IPS-18c (cell line): ENCODE data around the gene PHRF1.

Source experiments
- H3K4me3 ChIP-seq: 2 replicates; pipeline ENCODE4 v1.7.0; 2013; ENCODE audit warnings: low read depth, mild to moderate bottlenecking, low read length, moderate library complexity; ENCODE audit not compliant: insufficient read depth
- H3K9me3 ChIP-seq: one replicate; pipeline ENCODE4 v1.6.1; 2013; ENCODE audit warnings: mild to moderate bottlenecking, low read length, moderate library complexity; ENCODE audit not compliant: control insufficient read depth, insufficient read depth

The PHRF1 gene, protein sequence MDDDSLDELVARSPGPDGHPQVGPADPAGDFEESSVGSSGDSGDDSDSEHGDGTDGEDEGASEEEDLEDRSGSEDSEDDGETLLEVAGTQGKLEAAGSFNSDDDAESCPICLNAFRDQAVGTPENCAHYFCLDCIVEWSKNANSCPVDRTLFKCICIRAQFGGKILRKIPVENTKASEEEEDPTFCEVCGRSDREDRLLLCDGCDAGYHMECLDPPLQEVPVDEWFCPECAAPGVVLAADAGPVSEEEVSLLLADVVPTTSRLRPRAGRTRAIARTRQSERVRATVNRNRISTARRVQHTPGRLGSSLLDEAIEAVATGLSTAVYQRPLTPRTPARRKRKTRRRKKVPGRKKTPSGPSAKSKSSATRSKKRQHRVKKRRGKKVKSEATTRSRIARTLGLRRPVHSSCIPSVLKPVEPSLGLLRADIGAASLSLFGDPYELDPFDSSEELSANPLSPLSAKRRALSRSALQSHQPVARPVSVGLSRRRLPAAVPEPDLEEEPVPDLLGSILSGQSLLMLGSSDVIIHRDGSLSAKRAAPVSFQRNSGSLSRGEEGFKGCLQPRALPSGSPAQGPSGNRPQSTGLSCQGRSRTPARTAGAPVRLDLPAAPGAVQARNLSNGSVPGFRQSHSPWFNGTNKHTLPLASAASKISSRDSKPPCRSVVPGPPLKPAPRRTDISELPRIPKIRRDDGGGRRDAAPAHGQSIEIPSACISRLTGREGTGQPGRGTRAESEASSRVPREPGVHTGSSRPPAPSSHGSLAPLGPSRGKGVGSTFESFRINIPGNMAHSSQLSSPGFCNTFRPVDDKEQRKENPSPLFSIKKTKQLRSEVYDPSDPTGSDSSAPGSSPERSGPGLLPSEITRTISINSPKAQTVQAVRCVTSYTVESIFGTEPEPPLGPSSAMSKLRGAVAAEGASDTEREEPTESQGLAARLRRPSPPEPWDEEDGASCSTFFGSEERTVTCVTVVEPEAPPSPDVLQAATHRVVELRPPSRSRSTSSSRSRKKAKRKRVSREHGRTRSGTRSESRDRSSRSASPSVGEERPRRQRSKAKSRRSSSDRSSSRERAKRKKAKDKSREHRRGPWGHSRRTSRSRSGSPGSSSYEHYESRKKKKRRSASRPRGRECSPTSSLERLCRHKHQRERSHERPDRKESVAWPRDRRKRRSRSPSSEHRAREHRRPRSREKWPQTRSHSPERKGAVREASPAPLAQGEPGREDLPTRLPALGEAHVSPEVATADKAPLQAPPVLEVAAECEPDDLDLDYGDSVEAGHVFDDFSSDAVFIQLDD (N-terminal part only)

DNA sequence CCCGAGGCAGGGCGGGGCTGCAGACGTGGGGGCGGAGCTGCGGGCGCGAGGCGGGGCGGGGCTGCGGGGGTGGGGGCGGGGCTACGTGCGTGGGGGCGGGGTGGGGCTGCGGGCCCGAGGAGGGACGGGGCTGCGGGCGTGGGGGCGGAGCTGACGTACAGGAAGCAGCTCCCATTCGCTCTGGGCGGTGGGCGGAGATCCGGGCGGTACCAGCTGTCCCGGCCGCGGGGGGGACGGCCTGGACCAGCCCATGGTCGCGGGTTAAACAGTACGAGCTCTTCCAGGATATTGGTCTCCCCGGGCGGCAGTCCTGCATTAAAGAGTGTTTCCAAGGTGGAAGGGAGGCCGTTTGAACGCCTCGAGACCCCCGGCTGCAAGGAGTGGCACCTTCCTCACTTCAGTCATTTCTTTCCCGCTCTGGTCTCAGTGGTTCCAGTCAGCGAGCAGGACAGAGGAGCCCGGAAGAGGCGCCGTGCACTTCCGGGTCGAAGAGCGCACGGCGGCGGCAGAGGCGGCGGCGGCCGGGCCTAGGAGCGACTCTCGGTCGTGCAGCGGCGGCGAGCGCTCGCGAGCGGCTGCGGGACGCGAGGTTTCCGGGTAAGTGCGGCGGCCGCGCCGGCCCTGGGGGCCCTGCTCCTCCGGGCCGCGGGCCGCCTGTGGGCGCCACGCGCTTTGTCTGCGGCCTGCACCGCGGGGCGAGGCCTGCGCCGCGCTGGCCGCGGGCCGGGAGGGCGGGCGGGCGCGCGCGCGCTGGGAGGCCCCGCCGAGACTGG, at the start of gene PHRF1:
PHRF1 (plus strand) TSS at position 475 of the 773 bp plus-strand sequence. CDS start 5,043 bp downstream, outside the sequence.
- peak within 1 kb of the TSS; percentile 87 for H3K4me3 ChIP-seq

DNA sequence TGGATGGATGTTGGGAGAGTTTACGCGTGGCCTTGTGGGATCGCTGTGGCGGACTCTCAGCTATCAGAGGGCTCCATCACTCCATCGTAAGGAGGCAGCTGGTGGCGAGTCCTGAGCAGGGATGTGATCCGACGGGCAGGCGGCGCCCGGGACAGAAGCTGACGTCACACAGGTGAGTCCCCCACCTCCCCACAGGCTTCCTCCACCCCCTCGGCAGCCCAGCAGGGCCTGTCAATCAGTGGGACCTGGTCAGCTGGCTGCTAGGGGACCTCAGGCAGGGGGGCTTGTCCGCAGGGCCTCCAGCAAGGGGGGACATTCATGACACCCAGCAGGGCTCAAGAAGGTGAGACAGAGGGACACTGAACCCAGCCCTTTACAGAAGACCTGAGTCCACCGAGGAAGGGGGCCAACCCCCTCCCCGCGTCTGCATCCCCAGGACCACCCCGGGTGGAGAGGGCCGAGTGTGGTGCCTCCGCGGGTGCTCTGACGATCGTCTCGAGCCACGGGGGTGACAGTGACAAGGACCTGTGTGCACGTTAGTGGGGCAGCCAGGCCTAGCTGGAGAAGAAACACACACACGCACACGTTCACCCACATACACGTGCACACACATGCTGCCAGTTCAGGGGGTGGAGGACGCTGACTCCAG, 48.0 kb upstream of the PHRF1 start:
- H3K4me3 ChIP-seq = no peak overlapping the region

More for the DNA sequence above, at the start of gene PHRF1:
- no peaks in the 10 kb centered on the region for H3K9me3 ChIP-seq

DNA sequence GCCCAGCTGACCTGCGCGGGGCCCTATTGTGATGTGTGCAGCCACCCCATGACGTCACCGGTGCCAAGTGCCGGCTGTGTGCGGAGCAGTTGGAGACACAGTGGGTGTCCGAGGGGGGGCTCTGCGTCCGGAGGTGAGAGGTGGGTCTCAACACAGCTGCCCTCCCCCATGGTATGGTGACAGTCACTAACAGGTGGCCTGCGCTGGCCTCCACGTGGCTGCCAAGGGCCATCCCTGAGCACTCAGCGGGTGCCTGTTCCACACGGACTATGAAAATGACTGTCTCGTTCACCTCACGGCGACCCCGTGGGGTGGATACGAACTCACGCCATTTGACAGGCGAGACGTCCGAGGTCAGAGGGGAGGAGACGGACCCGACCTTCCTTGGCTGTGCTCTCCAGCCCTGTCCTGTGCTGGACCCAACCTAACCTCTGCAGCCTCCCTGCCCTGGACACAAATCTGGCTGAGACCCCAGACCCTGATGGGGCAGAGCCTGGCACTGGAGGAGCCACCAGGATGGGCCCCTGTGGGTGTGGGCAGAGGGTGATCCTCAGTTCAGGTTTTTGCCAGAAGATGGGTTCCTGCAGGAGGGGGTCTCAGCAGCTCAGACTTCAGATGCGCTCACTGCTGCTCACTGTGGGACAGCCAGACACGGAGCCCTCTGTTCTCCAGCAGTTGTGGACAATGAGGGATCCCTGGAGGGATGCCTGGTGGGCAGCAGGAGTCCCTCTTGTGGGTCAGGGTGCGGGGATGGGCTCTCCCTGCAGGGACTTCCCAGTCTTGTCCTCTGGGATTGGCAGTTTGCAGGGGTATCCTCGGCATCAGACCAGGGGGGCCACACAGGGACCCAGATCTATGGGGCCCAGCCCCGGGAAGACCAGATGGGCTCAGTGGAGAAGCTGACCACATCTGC, 47.2 kb upstream of the PHRF1 start:
- H3K9me3 ChIP-seq = no peaks in the 10 kb centered on the region
- no peak overlapping the region for H3K4me3 ChIP-seq

More for the DNA sequence above, 48.0 kb upstream of the PHRF1 start:
- H3K9me3 ChIP-seq = no peaks in the 10 kb centered on the region

DNA sequence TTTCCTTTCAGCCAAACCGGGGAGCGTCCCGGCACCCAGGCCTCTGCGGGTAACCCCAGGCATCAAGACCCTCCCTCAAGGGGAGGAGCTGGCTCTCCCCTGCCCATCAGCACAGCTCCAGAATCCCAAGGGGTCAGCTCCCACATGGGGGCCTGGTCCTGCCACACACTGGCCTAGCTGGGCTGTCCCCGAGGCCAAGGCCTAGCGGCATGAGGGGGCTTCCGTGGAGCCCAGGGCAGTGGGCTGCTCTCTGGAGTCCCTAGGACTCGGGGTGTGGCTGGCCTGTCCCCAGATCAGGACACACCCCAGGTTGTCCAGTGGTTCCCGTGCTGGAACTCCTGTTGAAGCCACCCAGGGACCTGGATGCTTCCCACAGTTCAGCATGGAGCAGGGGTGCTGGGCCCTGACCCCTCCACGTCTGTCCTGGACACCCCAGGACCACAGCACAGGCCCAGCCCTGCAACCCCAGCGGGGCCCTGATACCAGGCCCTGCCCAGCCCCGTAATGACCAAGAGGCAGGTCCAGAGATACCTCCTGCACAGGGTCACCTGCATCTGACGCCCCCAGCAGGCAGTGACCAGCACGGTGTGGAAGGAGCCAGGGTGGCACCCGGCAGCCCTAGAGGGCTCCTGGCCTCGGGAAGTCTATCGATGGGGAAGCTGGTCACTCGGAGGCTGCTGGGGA, 46.4 kb upstream of the PHRF1 start:
- Histone ChIP-seq H3K4me3 (no peak overlapping the region), H3K9me3 (no peaks in the 10 kb centered on the region)

DNA sequence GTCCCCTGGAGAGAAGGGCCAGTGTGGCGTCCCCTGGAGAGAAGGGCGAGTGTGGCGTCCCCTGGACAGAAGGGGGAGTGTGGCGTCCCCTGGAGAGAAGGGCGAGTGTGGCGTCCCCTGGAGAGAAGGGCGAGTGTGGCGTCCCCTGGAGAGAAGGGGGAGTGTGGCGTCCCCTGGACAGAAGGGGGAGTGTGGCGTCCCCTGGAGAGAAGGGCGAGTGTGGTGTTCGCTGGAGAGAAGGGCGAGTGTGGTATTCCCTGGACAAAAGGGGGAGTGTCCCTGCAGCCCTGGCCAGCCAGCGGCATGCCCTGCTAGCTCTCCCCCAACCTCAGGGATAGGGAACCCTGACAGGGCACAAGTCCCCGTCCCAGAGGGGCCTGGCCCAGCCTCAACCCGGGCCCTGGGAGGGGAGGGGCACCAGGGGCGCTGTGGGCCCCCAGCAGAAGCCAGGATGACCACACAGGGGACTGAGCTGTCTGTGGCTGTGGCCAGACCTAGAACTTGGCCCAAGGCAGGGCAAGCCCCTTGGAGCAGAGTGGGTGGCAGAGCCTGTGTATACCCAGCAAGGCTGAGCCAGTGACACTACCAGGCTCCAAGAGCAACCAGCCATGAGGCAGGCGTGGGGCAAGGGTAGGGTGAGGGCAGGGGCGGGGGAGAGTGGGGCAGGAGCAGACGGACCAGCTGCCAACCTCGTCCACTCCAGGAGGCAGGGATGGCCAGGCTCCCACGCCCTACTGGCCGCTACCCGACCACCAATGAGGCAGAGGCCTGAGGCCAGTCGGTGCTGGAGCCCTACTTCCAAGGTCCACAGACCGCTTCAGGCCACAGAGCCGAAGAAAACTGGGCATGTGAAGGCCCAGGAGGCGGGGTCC, 45.1 kb upstream of the PHRF1 start:
- H3K4me3 ChIP-seq = no peak overlapping the region
- H3K9me3 ChIP-seq = no peaks in the 10 kb centered on the region

DNA sequence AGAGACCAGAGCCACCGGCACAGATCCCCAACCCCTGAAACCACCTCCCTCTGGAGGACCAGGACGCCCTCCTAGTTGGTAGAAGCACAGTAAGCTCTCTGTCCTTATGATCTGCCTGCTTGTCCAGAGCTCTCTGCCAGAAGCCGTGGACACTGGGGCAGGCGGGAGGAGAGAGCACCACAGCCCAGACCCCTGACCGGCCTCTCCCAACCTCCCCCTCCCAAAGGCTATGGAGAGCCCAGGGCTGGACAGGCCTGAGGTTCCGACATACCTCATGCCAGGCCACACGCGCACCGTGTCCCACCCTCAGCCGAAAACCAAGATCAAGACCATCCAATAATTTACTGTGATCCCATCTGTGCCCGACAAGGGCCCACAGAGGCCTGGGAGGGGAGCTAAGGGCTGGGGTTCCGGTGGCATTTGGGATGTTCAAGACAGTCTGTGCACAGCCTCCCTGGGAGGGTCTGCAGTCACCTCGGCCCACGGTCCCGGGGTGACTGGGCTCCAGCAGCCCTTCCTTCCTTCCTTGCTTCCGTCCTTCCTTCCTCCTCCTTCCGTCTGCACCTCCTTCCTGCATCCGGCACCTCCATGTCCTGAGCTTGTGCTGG, 44.2 kb upstream of the PHRF1 start:
- H3K4me3 ChIP-seq = no peak overlapping the region
- no peaks in the 10 kb centered on the region for H3K9me3 ChIP-seq

GRCh38 chr11:532527-532985, 43.7 kb upstream of the PHRF1 start:
- H3K4me3 ChIP-seq = no peak overlapping the region
- H3K9me3 ChIP-seq = no peaks in the 10 kb centered on the region

- Histone ChIP-seq H3K9me3 (no peaks in the 10 kb centered on the region), H3K4me3 (no peak overlapping the region)
Measured at GRCh38 chr11:532986-533585, 43.2 kb upstream of the PHRF1 start.

DNA sequence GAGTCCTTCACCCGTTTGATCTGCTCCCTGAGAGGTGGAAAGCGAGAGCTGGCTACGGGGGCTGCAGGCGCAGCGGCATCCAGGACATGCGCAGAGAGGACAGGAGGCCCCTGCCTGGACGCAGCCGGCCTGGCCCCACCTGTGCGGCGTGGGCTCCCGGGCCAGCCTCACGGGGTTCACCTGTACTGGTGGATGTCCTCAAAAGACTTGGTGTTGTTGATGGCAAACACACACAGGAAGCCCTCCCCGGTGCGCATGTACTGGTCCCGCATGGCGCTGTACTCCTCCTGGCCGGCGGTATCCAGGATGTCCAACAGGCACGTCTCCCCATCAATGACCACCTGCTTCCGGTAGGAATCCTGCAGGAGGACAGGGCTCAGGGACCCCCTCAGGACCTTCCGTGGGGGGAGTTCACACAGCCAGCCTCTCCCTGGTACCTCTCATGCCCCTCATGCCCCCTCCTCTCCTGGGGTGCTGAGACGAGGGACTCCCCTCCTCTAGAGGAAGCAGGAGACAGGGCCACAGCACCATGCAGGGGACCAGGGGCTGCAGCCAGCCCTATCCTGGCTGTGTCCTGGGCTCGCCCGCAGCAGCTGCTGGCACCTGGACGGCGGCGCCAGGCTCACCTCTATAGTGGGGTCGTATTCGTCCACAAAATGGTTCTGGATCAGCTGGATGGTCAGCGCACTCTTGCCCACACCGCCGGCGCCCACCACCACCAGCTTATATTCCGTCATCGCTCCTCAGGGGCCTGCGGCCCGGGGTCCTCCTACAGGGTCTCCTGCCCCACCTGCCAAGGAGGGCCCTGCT, 42.5 kb upstream of the PHRF1 start:
- H3K4me3 ChIP-seq = peak overlapping the region; percentile 80; the same call in 1 of the 2 replicates
- no peaks in the 10 kb centered on the region for H3K9me3 ChIP-seq

GRCh38 chr11:534396-535209, 41.7 kb upstream of the PHRF1 start:
- Histone ChIP-seq H3K4me3 (peak overlapping the region; percentile 80), H3K9me3 (no peaks in the 10 kb centered on the region)

DNA sequence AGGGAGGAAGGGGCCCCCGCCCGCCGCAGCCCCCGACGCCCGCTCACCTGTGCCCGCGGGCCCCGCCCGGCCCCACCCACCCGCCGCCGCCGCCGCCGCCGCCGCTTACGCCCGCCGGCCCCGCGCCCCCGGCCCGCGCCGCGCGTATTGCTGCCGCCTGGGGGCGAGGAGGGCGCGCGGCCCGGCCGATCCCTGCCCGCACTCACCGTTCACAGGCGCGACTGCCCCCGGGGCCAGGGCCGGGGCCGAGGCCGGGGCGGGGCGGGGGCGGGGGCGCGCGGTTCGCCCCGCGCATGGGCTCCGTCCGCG, 41.1 kb upstream of the PHRF1 start:
- Histone ChIP-seq H3K9me3 (no peaks in the 10 kb centered on the region), H3K4me3 (peak overlapping the region; percentile 80; the same call in 1 of the 2 replicates)
